Placental epithelial cell (primary cell): ENCODE data around the gene GPRC5B. TPM values are rescaled to one million over a fixed set of nuclear protein-coding genes. Genes with fewer than 3 reads are reported as not detected.

Source experiments
- small RNA-seq: library from RNA; depleted of rRNA; stranded (forward); fragments of <200 nt; gene quantifications from one replicate; pipeline ENCODE3, GENCODE V24; 2012
- total RNA-seq: library from RNA; depleted of rRNA; stranded (reverse); fragments of >200 nt; gene quantifications from 2 replicates; pipeline ENCODE4 v1.2.3, GENCODE V29; 2012

GPRC5B gene, protein sequence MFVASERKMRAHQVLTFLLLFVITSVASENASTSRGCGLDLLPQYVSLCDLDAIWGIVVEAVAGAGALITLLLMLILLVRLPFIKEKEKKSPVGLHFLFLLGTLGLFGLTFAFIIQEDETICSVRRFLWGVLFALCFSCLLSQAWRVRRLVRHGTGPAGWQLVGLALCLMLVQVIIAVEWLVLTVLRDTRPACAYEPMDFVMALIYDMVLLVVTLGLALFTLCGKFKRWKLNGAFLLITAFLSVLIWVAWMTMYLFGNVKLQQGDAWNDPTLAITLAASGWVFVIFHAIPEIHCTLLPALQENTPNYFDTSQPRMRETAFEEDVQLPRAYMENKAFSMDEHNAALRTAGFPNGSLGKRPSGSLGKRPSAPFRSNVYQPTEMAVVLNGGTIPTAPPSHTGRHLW
- total RNA-seq: 3.1 and 3.4 TPM in 2 replicates

DNA sequence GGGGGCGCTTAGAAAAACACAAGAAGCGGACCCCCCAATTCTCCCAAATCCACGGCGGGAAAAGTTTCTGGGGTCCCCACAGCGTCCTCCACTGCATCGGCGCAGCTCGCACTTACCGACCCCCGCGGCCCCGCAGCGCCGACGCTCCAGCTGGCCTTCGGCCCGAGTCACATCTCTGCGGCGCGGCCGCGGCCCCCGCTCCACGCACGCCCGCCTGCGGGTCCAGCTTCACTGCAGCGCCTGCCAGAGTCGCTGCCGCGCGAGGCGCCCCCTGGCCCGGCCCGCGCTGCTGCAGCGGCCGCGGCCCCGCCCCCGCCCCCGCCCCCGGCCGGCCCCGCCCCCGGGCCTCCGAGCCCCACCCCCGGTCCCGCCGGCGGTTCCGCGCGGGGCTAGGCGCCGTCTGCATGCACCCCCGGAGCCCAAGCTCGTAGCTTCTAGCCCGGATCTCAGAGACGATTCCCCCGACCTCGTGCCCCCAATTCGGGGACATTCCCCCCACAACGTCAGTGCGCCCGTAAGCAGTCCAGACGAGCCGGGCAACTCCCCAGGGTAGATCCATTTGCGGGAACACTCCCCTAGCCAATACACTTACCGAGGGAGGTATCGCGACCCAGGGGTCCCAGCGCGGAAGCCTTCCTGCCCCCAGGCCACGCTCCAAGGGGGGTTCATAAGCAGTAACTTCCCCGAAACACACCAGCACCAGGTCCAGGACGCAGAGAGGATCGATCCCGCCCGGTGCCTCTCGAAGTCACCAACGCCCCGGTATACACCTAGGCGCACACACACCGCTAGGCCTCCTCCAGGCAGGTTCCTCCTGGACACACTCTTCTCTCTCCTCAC lies at the start of gene GPRC5B:
GPRC5B (minus strand) TSS at position 238 of the 840 bp plus-strand sequence. CDS start 12,003 bp downstream, outside the sequence.

Small RNAs within 50 kb of the gene (small RNA-seq; reads per million reads assigned to genes)
- not detected for gene LARP7P2

Other genes with a start within 250 kb of the GPRC5B start
- gene KNOP1, start 166.6 kb downstream of the GPRC5B start, total RNA-seq: 7.5 and 7.6 TPM in 2 replicates
- gene IQCK, start 166.6 kb downstream of the GPRC5B start, total RNA-seq: 7.0 and 9.0 TPM in 2 replicates
- gene GPR139, start 189.0 kb upstream of the GPRC5B start, total RNA-seq: not detected in 2 replicates